Spleen (tissue), 7 donors: Measurements from ENCODE around the gene CARMIL3.

Experiments used
- POLR2AphosphoS5 ChIP-seq, 3 donors: sonication (generic); formaldehyde crosslinking; IDR thresholded peaks; one replicate each; pipeline ENCODE4 v1.5.1; 2017; ENCODE audit warnings: antibody characterized with exemption in 3 of 3
- TF ChIP-seq, protein P1 (sequence below), 11 experiments: fragments of 200-600 bp in 7 of 11; fragments of 450-650 bp in 4 of 11; sonication (generic) in 4 of 11; IDR thresholded peaks in 8 of 11; conservative IDR thresholded peaks in 3 of 11; 1 replicate in 7 of 11; 2 replicates in 4 of 11; pipeline versions ENCODE4 v1.4.0 to v1.8.0; 2016 to 2021; ENCODE audit warnings: antibody characterized with exemption in 11 of 11, inconsistent platforms in 4 of 11, mild to moderate bottlenecking in 1 of 11
- donor health status: DM: no; HTN: no; CAD: no; lungs with moderate emphysema.
- donor health status: DM: no; HTN: no; CAD: no.
- donor health status: DM: no; HTN: no; CAD: no.

DNA sequence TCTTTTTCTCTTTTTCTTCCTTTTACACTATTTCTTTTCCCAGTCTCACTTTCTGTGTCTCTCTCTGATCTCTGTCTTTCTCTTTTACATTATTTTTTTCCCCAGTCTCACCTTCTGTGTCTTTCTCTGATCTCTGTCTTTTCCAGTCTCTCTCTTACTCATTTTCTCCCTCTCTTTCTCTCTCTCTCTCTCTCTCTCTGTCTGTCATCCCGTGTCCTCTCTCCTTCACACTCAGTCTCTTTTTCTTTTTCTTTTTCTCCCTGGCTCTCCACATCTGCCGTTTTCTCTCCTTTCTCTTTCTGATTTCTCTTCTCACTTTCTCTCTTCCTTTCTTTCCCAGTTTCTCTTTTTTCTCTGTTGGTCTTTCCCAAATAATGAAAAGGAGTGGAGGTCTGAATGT, 40.8 kb upstream of the CARMIL3 start:
- TF ChIP-seq, protein P1, sequence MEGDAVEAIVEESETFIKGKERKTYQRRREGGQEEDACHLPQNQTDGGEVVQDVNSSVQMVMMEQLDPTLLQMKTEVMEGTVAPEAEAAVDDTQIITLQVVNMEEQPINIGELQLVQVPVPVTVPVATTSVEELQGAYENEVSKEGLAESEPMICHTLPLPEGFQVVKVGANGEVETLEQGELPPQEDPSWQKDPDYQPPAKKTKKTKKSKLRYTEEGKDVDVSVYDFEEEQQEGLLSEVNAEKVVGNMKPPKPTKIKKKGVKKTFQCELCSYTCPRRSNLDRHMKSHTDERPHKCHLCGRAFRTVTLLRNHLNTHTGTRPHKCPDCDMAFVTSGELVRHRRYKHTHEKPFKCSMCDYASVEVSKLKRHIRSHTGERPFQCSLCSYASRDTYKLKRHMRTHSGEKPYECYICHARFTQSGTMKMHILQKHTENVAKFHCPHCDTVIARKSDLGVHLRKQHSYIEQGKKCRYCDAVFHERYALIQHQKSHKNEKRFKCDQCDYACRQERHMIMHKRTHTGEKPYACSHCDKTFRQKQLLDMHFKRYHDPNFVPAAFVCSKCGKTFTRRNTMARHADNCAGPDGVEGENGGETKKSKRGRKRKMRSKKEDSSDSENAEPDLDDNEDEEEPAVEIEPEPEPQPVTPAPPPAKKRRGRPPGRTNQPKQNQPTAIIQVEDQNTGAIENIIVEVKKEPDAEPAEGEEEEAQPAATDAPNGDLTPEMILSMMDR (IDR thresholded peaks at IDR 0.05 in 8 of 11, conservative IDR thresholded peaks at IDR 0.05 in 3 of 11): no peak
- TF ChIP-seq POLR2AphosphoS5 (IDR thresholded peaks at IDR 0.05): no peak
